GM18505 (cell line): Measurements from ENCODE around the gene CTSL.

Experiments
- ATAC-seq: cut with Tn5 transposase; IDR thresholded peaks from one replicate; pipeline ENCODE4 v1.9.1; 2021; ENCODE audit not compliant: unreplicated experiment
- POLR2A ChIP-seq: IDR thresholded peaks from 4 replicates; pipeline ENCODE4 v1.6.1; 2011; ENCODE audit warnings: borderline replicate concordance; ENCODE audit not compliant: insufficient read depth, insufficient read length; ENCODE audit errors: extremely low read depth

The CTSL gene

DNA sequence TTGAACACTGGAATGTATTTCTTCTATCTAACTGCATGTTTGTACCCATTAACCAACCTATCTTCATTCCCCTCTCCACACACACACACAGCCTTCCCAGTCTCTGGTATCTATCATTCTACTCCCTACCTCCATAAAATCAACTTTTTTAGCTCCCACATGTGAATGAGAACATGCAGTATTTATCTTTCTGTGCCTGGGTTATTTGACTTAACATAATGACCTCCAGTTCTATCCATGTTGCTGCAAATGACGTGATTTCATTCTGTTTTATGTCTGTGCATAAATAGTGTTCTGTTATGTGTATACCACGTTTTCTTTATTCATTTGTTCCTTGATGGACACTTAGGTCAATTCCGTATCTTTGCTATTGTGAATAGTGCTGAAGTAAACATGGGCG lies 38.7 kb upstream of the CTSL start:
- no peak for ATAC-seq
- TF ChIP-seq POLR2A = no peak

DNA sequence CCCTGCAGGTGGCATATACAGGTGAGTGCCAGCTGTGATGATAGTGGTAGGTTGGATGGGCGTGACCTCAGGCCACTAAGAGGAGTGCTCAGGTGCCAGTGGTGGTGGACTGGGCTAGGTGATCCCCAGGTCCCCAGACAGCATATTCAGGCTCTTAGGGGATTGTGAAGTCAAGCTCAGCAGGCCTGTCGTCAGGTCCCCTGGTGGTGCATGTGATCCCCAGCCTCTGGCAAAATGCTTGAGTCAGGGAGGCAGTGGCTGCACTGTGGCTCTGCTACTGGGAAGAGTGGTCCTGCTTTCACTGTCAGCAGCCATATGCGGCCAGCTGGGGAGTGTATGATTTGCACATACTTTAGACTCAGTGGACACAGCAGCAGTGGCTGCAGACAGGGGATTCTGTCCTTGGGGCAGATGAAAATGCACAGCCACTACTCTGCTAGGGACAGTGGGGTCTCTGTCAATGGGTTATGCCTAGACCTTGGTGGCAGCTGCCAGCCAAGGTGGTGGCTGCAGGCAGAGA lies 31.6 kb upstream of the CTSL start:
- ATAC-seq = no peak
- TF ChIP-seq POLR2A = no peak

DNA sequence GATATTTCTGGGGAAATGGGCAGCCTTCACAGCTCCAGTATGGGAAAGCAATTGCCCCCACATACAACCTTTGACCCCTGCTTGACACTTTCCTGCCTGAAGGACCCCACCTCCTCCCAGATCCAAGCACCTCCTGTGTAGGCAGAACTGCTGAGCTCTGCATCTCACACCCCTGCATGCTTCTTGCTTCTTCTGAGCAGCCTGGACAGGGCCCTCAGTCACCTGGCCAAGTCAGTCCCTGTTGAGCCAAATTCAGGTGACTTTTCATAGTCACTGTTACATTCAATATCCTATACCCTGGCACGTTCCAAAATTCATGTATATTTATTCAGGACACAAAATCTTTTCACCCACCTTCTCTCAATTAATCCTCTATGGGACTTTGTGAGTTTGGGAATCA lies 30.4 kb upstream of the CTSL start:
- no peak for ATAC-seq
- no peak for TF ChIP-seq POLR2A

DNA sequence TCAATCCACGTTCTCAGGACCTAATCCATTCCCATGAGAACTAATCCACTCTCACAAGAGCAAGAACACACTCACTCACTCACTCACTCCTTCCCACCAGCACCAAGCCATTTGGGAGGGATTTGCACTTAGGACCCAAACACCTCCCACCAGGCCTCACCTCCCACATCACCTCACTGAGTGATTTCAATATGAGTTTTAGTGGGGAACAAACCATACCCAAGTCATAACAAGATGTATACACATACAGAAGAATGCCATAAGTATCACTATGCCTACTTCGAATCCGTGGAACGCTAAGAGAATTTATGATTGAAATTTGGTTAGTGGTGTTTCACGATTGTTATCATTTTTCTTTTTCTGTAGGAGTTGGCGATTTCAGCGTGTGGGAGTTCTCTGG lies 29.3 kb upstream of the CTSL start:
- no peak for ATAC-seq
- no peak for TF ChIP-seq POLR2A

DNA sequence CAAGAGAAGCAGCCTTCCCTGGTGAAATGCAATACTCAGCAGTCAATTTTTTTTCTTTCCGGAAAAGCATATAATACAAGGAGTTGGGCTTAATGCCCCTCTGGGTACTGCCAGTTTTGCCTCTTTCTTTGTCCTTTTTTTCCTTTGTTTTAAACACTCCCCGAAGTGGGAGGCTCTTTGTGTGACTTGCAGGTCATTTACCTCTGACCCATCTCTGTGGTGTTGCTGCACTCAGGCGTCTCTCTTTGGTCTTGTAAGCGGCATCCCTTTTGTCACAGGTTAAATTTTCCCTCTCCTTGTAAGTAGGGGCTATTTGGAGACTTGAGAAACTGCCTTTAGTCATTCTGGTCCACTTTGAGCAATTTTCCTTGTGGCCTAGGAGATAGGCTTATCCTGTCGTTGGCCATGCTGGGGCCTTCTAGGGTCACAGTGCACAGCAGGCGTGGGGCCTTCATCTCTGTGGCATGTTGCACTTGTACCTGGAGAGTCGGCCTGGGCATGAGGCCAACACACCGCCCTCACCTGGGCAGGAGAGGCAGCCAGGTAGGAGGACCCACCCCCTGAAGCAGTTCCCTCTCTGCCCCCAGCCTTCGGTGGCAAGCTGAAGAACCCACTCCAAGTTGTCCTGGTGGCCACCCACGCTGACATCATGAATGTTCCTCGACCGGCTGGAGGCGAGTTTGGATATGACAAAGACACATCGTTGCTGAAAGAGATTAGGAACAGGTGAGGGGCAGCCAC lies 27.7 kb upstream of the CTSL start:
- ATAC-seq = no peak
- no peak for TF ChIP-seq POLR2A

- no peak for ATAC-seq
- TF ChIP-seq POLR2A = no peak
These were observed 26.1 kb upstream of the CTSL start for GRCh38 chr9:87699835-87700234.

DNA sequence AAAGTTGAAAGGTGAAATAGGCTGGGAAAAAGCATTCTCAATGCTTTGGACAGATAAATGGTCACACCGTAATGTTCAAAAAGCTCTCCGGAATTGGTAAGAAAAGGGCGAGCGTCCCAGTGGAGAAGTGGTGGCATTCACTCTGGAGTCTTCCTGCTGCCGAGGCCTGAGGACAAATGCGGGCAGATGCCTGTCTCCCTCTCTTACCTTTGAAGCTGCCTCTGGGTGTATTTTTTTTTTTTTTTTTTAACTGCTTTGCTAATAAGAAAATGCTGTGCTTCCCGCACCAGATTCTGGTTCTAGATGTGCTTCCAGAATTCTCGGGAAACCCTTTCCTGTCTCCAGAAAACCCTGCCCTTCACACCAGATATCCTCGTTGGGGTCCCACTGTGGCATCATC lies 24.4 kb upstream of the CTSL start:
- TF ChIP-seq POLR2A = no peak
- no peak for ATAC-seq

DNA sequence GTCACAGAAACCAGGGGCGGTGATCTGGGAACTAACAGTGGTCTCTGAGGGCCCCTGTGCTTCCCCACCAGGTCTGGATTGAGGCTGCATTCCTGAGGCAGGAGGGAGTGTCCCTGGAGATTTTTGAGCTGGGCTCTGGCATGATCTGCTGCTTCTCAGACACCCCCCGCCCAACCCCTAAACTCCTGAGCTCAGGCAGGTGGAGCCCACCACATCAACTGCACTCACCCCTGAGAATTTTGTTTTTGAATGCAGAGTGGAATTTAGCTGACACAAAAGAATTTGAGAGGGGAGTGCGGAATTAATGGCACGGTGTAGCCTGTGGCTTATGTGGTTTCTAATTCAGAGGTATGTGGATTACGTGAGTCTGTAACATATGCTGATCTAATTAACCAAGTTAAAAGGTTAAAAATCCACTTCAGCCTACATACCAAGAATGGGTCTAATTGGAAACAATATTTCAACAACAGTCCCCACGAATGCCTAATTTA lies 23.9 kb upstream of the CTSL start:
- no peak for ATAC-seq
- TF ChIP-seq POLR2A = no peak

GRCh38 chr9:87702921-87703320 lies 23.0 kb upstream of the CTSL start:
- no peak for TF ChIP-seq POLR2A

GRCh38 chr9:87703636-87704276 lies 22.2 kb upstream of the CTSL start:
- ATAC-seq = no peak
- TF ChIP-seq POLR2A = no peak

More at GRCh38 chr9:87702921-87703320, 23.0 kb upstream of the CTSL start:
- ATAC-seq = no peak

DNA sequence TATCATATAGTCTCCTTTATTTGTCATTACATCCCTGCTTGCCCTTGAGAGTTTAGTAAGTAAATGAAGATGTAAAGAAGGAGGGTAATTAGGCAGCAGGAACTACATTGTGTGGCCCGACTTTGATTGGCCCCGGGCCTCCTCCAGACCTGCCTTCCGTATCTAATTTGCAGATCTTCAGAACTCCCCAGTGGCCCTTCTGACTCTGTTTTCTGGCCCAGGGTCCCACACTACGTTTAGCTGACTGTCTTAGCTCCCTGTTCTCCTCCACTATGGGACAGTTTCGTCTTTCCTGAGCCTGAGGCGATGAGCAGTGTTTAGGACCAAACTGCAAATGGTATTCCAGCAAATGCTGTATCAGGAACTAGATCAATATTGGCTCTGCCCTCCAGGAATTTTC lies 21.6 kb upstream of the CTSL start:
- ATAC-seq = no peak
- no peak for TF ChIP-seq POLR2A

- no peak for ATAC-seq
These were observed 19.7 kb upstream of the CTSL start for GRCh38 chr9:87706066-87706739.

GRCh38 chr9:87707805-87708506 lies 18.0 kb upstream of the CTSL start:
- TF ChIP-seq POLR2A = no peak
- ATAC-seq = no peak

More at GRCh38 chr9:87706066-87706739, 19.7 kb upstream of the CTSL start:
- TF ChIP-seq POLR2A = no peak

DNA sequence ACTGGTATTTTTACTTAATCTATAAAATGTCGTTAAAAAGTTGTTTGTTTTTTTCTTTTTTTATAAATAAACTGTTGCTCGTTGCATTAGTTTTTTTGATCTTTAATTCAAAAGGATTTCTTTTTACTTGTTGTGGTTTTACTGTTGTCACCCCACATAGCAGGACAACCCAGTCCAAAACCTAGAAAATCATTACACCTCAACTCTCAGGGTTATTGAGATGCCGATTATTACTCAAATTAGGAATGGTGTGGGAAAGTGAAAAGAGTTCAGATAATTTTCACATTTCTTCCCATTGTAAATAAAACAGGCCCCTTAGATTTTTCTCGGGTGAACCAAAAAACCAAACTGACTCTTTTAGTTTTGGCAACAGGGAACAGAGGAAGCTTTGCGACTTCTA lies 17.4 kb upstream of the CTSL start:
- no peak for TF ChIP-seq POLR2A
- no peak for ATAC-seq
